ENCODE results near the gene VARS2.
"Not testable (repeated sequence)": the region's sequence is repeated elsewhere in the genome, so short reads cannot be mapped to it uniquely, and the experiment has no call there.

The VARS2 gene

GRCh38 chr6:30963641-30964040 lies 49.6 kb downstream of the VARS2 start:
- Histone ChIP-seq H3K9ac (ENCODE audit: low read depth, low read length) (no peak overlapping the region), H3K9me3 (ENCODE audit: control insufficient read depth, insufficient read depth, low read length) (no peaks in the 10 kb centered on the region), H3K36me3 (ENCODE audit: control insufficient read depth, insufficient read depth, low read length) (no peaks in the 10 kb centered on the region), H3K27me3 (ENCODE audit: control insufficient read depth, insufficient read depth, low read length) (no peaks in the 10 kb centered on the region), H3K4me3 (ENCODE audit: low read depth, low read length) (no peak overlapping the region), H3K4me1 (ENCODE audit: control insufficient read depth, insufficient read depth, low read length) (no peaks in the 10 kb centered on the region)

GRCh38 chr6:30964075-30964474 lies 50.0 kb downstream of the VARS2 start:
- H3K9me3 ChIP-seq (ENCODE audit: control insufficient read depth, insufficient read depth, low read length) = no peaks in the 10 kb centered on the region
- H3K36me3 ChIP-seq (ENCODE audit: control insufficient read depth, insufficient read depth, low read length) = no peaks in the 10 kb centered on the region
- H3K27me3 ChIP-seq (ENCODE audit: control insufficient read depth, insufficient read depth, low read length) = no peaks in the 10 kb centered on the region
- no peak overlapping the region for H3K4me3 ChIP-seq (ENCODE audit: low read depth, low read length)
- H3K9ac ChIP-seq (ENCODE audit: low read depth, low read length) = no peak overlapping the region
- no peaks in the 10 kb centered on the region for H3K4me1 ChIP-seq (ENCODE audit: control insufficient read depth, insufficient read depth, low read length)

GRCh38 chr6:30965140-30965601 lies 51.1 kb downstream of the VARS2 start:
- no peaks in the 10 kb centered on the region for H3K36me3 ChIP-seq (ENCODE audit: control insufficient read depth, insufficient read depth, low read length)
- no peaks in the 10 kb centered on the region for H3K9me3 ChIP-seq (ENCODE audit: control insufficient read depth, insufficient read depth, low read length)
- no peaks in the 10 kb centered on the region for H3K4me1 ChIP-seq (ENCODE audit: control insufficient read depth, insufficient read depth, low read length)
- no peak overlapping the region for H3K9ac ChIP-seq (ENCODE audit: low read depth, low read length)
- no peak overlapping the region for H3K4me3 ChIP-seq (ENCODE audit: low read depth, low read length)
- H3K27me3 ChIP-seq (ENCODE audit: control insufficient read depth, insufficient read depth, low read length) = no peaks in the 10 kb centered on the region

- Histone ChIP-seq H3K9me3 (ENCODE audit: control insufficient read depth, insufficient read depth, low read length) (no peaks in the 10 kb centered on the region), H3K9ac (ENCODE audit: low read depth, low read length) (no peak overlapping the region), H3K27me3 (ENCODE audit: control insufficient read depth, insufficient read depth, low read length) (no peaks in the 10 kb centered on the region), H3K4me1 (ENCODE audit: control insufficient read depth, insufficient read depth, low read length) (no peaks in the 10 kb centered on the region), H3K4me3 (ENCODE audit: low read depth, low read length) (no peak overlapping the region), H3K36me3 (ENCODE audit: control insufficient read depth, insufficient read depth, low read length) (no peaks in the 10 kb centered on the region)
Measured at GRCh38 chr6:30966154-30966553, 52.1 kb downstream of the VARS2 start.

GRCh38 chr6:30969171-30969570 lies 55.1 kb downstream of the VARS2 start:
- not testable (repeated sequence) for H3K36me3 ChIP-seq (ENCODE audit: control insufficient read depth, insufficient read depth, low read length)

GRCh38 chr6:30970946-30971345 lies 56.9 kb downstream of the VARS2 start:
- Histone ChIP-seq H3K27me3 (ENCODE audit: control insufficient read depth, insufficient read depth, low read length) (no peaks in the 10 kb centered on the region), H3K9ac (ENCODE audit: low read depth, low read length) (no peak overlapping the region), H3K4me1 (ENCODE audit: control insufficient read depth, insufficient read depth, low read length) (no peaks in the 10 kb centered on the region), H3K9me3 (ENCODE audit: control insufficient read depth, insufficient read depth, low read length) (no peaks in the 10 kb centered on the region), H3K36me3 (ENCODE audit: control insufficient read depth, insufficient read depth, low read length) (no peaks in the 10 kb centered on the region), H3K4me3 (ENCODE audit: low read depth, low read length) (no peak overlapping the region)

More at GRCh38 chr6:30969171-30969570, 55.1 kb downstream of the VARS2 start:
- H3K9ac ChIP-seq (ENCODE audit: low read depth, low read length); H3K27me3 ChIP-seq (ENCODE audit: control insufficient read depth, insufficient read depth, low read length); H3K4me1 ChIP-seq (ENCODE audit: control insufficient read depth, insufficient read depth, low read length); H3K4me3 ChIP-seq (ENCODE audit: low read depth, low read length); H3K9me3 ChIP-seq (ENCODE audit: control insufficient read depth, insufficient read depth, low read length): not testable (repeated sequence)

- no peaks in the 10 kb centered on the region for H3K27me3 ChIP-seq (ENCODE audit: control insufficient read depth, insufficient read depth, low read length)
- no peak overlapping the region for H3K9ac ChIP-seq (ENCODE audit: low read depth, low read length)
- no peak overlapping the region for H3K4me3 ChIP-seq (ENCODE audit: low read depth, low read length)
Measured at GRCh38 chr6:30972816-30973215, 58.8 kb downstream of the VARS2 start.

GRCh38 chr6:30974490-30975252 lies 60.6 kb downstream of the VARS2 start:
- H3K27me3 ChIP-seq (ENCODE audit: control insufficient read depth, insufficient read depth, low read length) = no peaks in the 10 kb centered on the region
- H3K4me1 ChIP-seq (ENCODE audit: control insufficient read depth, insufficient read depth, low read length) = no peaks in the 10 kb centered on the region
- no peak overlapping the region for H3K9ac ChIP-seq (ENCODE audit: low read depth, low read length)
- no peaks in the 10 kb centered on the region for H3K36me3 ChIP-seq (ENCODE audit: control insufficient read depth, insufficient read depth, low read length)
- H3K4me3 ChIP-seq (ENCODE audit: low read depth, low read length) = no peak overlapping the region
- no peaks in the 10 kb centered on the region for H3K9me3 ChIP-seq (ENCODE audit: control insufficient read depth, insufficient read depth, low read length)

More at GRCh38 chr6:30972816-30973215, 58.8 kb downstream of the VARS2 start:
- H3K4me1 ChIP-seq (ENCODE audit: control insufficient read depth, insufficient read depth, low read length) = no peaks in the 10 kb centered on the region
- H3K9me3 ChIP-seq (ENCODE audit: control insufficient read depth, insufficient read depth, low read length) = no peaks in the 10 kb centered on the region
- no peaks in the 10 kb centered on the region for H3K36me3 ChIP-seq (ENCODE audit: control insufficient read depth, insufficient read depth, low read length)
